ENCODE measurements around the gene C2orf68.
"Not testable (repeated sequence)": the region's sequence is repeated elsewhere in the genome, so short reads cannot be mapped to it uniquely, and the experiment has no call there.

The C2orf68 gene

DNA sequence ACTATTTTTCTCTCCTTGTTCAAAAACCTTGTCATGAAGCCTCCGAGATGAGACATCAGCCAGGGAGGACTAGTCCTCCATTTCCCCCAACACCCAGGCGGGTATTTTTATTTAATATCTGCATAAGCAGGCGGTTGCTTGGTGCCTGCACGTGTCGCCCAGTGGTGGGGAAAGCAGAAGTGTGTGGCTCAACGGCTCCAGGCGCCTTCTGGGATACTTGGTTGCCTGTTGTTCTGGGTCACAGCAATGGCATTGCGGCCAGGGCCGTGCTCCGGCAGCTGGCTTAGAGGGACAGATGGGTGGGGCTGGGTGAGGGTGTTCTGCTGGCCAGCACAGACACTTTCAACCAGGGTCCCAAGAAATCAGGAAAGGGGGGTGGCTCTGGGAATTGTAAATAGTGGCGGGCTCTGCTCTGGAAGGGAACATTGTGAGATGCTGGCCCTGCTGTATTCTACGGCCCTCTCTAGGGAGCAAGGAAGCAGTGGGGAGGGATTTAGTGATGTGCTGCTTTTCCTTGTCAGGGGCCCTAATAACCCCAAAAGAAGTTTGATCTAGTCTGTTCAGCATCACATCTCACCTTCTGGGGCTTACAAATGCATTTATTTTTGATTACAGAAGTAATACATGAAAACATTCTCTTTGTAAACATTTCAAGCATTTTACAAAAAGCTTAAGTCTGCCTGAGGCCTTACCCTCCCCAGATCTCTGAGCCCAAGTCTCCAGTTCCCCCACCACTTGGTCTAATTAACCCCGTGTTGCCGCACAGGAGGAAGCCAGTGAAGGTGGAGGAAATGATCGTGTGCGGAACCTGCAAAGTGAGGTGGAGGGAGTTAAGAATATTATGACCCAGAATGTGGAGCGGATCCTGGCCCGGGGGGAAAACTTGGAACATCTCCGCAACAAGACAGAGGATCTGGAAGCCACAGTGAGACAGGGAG lies 33.4 kb downstream of the C2orf68 start:
- DNase-seq: peak; percentile 30

- DNase-seq: peak; percentile 65
These were observed 34.3 kb downstream of the C2orf68 start, which contains the start of gene VAMP8 for GRCh38 chr2:85577386-85578242. VAMP8 (plus strand) TSS chr2:85577586; CDS start chr2:85577647, 61 bp downstream.

DNA sequence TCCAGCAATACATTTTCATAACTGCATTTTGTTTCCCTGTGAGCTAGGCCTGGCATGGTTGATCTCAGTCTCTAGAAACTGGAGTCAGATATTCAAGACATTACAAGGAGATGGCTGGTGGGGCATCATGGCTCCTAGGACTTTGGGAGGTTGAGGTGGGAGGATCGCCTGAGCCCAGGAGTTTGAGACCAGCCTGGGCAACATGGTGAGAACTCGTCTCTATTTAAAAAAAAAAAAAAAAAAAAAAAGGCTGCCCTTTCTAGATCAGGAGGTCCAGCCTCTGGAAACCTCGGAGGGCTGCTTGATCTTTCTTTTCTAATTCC lies 34.8 kb downstream of the C2orf68 start:
- DNase-seq: no peak

- no peak for DNase-seq
These were observed 36.1 kb downstream of the C2orf68 start for GRCh38 chr2:85575739-85576138.

DNA sequence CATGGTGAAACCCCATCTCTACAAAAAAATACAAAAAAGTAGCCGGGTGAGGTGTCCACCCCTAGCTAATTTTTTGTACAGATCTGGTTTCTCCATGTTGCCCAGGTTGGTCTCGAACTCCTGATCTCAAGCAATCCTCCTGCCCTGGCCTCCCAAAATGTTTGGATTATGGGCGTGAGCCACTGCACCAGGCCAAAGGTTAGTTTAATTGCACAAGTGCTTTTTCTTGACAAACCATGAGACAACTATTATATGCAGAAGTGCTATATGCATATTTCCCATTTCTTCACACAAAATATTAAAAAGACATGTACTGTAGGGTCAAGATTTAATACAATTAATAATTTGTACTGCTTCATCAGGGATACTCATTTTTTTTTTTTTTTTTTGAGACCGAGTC lies 45.6 kb downstream of the C2orf68 start:
- no peak for DNase-seq

- DNase-seq: no peak
These were observed 47.7 kb downstream of the C2orf68 start for GRCh38 chr2:85564144-85564563.

DNA sequence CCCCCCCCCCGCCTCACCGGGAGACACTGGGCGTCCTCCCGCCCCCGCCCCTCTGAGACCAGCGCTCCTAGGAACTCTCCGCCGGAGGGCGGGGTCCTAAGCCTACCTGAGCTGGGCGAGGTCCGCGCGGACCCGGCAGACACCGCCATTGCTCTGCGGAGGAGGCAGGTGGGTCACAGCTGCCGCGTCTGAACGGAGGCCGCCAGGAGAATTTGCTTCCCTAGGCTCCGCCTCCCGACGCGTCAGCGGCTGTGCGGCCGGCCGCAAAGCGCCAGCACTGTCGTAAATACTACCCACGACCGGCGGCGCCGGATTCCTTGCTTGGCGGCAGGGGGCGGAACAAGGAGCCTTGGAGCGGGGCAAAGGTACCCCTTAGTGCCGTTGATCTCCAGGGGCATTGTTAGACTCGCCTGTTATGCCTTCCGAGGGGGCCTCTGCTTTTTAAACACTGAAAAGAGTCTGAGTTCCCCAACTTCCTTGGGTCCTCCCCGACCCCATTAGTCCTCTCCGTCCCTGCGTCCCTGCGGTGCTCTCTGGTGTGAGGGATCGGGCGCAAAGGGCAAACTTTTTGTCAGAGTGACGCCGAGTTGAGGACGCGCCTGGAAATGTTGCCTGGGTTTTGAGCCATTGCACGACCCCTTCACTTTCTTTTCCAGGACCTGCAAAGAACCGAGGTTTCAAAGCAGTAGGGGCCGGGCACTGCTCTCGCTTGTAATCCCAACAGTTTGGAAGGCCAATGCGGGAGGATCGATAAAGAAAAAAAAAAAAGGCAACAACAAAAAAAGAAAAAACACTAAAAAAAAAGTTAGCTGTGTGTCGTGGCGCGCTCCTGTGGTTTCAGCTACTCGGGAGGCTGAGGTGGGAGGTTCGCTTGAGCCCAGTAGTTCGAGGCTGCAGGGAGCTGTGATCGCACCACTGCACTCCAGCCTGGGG lies 50.3 kb downstream of the C2orf68 start, which contains the start of gene GGCX:
Gene GGCX (minus strand): TSS at position 214 of the 933 bp plus-strand sequence. CDS start 65 bp downstream, at position 149.
- peak; percentile 96 for DNase-seq

GRCh38 chr2:85560812-85561279 lies 51.0 kb downstream of the C2orf68 start:
- DNase-seq: no peak

- DNase-seq: not testable (repeated sequence)
These were observed 51.5 kb downstream of the C2orf68 start for GRCh38 chr2:85560403-85560726.

- DNase-seq: no peak
These were observed 53.7 kb downstream of the C2orf68 start for GRCh38 chr2:85558160-85558559.

DNA sequence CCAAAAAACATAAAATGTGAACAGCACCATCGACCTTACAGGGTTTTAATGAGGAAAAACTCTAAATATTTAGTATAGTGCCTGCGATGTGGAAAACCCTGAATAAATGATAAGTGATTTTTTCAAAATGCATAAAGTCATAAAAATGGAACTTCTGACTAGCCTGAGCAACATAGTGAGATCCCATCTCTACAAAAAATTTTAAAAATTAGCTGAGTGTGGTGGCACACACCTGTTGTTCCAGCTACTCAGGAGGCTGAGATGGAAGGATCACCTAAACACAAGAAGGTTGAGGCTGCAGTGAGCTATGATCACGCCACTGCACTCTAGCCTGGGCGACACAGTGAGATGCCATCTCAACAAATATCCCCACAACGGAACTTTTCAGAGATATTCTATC lies 54.7 kb downstream of the C2orf68 start:
- DNase-seq: no peak

All from CD4-positive, alpha-beta T cell treated with Interleukin-10 for 1 hour (primary cell).